Endothelial cell of umbilical vein (primary cell): ENCODE data around the gene STAG1. TPM values are rescaled to one million over a fixed set of nuclear protein-coding genes. Genes with fewer than 3 reads are reported as not detected.

Source experiments
- BruUV-seq: library from RNA; stranded (reverse); fragments of 400-500 nt; replicated peaks from 2 replicates; lab custom pipeline; 2021; lab: Mats Ljungman, UMichigan
- CTCF ChIA-PET: fragments of 300-600, 350-600 bp; sonication (Branson Sonifier 250); formaldehyde crosslinking; loops from one replicate; lab custom pipeline; 2021; ENCODE audit warnings: antibody characterized with exemption, inconsistent platforms; lab: Charles Lee
- POLR2A ChIA-PET: fragments of 300-600, 350-600 bp; sonication (Branson Sonifier 250); formaldehyde crosslinking; loops from one replicate; lab custom pipeline; 2021; ENCODE audit warnings: antibody characterized with exemption, inconsistent platforms; lab: Charles Lee
- DNase-seq: peaks from one replicate; pipeline ENCODE4 v3.0.0-alpha.2; 2011; ENCODE audit warnings: low read depth, low spot score
- FAIRE-seq: peaks from 2 replicates; lab custom pipeline; 2011; peaks lifted over from hg19 to GRCh38; lab: Jason Lieb, UNC
- H2AFZ ChIP-seq: 2 replicates; pipeline ENCODE4 v1.6.0; 2012; ENCODE audit warnings: low read depth, low read length, control low read depth, inconsistent platforms
- H3K27ac ChIP-seq: 2 replicates; pipeline ENCODE4 v1.5.1; 2011; ENCODE audit warnings: low read depth, mild to moderate bottlenecking, control low read depth, low read length, moderate library complexity; ENCODE audit not compliant: insufficient read depth
- H3K27me3 ChIP-seq, 2 experiments: 2 replicates each; pipeline versions ENCODE4 v1.6.0 to v1.6.1; 2011; ENCODE audit warnings: low read length in 2 of 2, mixed read lengths in 1 of 2; ENCODE audit not compliant: control insufficient read depth in 2 of 2, insufficient read depth in 2 of 2
- H3K36me3 ChIP-seq, 2 experiments: 2 replicates in 1 of 2; 3 replicates in 1 of 2; pipeline ENCODE4 v1.5.1; 2011; ENCODE audit warnings: low read length in 2 of 2, mild to moderate bottlenecking in 1 of 2, moderate library complexity in 1 of 2; ENCODE audit not compliant: control insufficient read depth in 2 of 2, insufficient read depth in 2 of 2; ENCODE audit errors: extremely low read depth in 1 of 2
- H3K4me1 ChIP-seq: 3 replicates; pipeline ENCODE4 v1.5.1; 2011; ENCODE audit warnings: mild to moderate bottlenecking, low read length; ENCODE audit not compliant: control insufficient read depth, insufficient read depth; ENCODE audit errors: extremely low read depth
- H3K4me2 ChIP-seq: 2 replicates; pipeline ENCODE4 v1.6.1; 2011; ENCODE audit warnings: low read length, control low read depth, mixed read lengths; ENCODE audit not compliant: insufficient read depth
- H3K4me3 ChIP-seq, 3 experiments: fragments of 200-600 bp in 1 of 3; sonication (generic), shearing (Covaris generic) in 1 of 3; replicated peaks in 1 of 3; 2 replicates each; pipeline ENCODE4 v1.5.1; 2011 to 2016; ENCODE audit warnings: control low read depth in 3 of 3, low read length in 3 of 3, mild to moderate bottlenecking in 2 of 3, inconsistent platforms in 1 of 3, low read depth in 1 of 3, moderate library complexity in 1 of 3; ENCODE audit not compliant: insufficient read depth in 1 of 3
- H3K79me2 ChIP-seq: 2 replicates; pipeline ENCODE4 v1.6.0; 2012; ENCODE audit warnings: low read length, inconsistent platforms; ENCODE audit not compliant: control insufficient read depth, insufficient read depth
- H3K9ac ChIP-seq: replicated peaks from 2 replicates; pipeline ENCODE3; 2011; ENCODE audit warnings: low read length, control low read depth; ENCODE audit not compliant: insufficient read depth; ENCODE audit errors: extremely low read depth
- H3K9me1 ChIP-seq: replicated peaks from 3 replicates; pipeline ENCODE4 v1.6.0; 2011; ENCODE audit warnings: mild to moderate bottlenecking, low read length; ENCODE audit not compliant: control insufficient read depth, insufficient read depth; ENCODE audit errors: extremely low read depth
- H3K9me3 ChIP-seq: replicated peaks from 2 replicates; pipeline ENCODE4 v1.5.1; 2012; ENCODE audit warnings: low read length, inconsistent platforms; ENCODE audit not compliant: control insufficient read depth, insufficient read depth
- H4K20me1 ChIP-seq: replicated peaks from 2 replicates; pipeline ENCODE3; 2011; ENCODE audit warnings: mild to moderate bottlenecking, low read length; ENCODE audit not compliant: control insufficient read depth, insufficient read depth; ENCODE audit errors: extremely low read depth
- EZH2 ChIP-seq: IDR thresholded peaks from 2 replicates; pipeline ENCODE4 v1.6.1; 2012; ENCODE audit warnings: borderline replicate concordance, low read depth, mild to moderate bottlenecking, moderate library complexity, low read length, inconsistent platforms; ENCODE audit not compliant: severe bottlenecking
- FOS ChIP-seq: IDR thresholded peaks from 2 replicates; pipeline ENCODE4 v1.6.1; 2011; ENCODE audit warnings: mild to moderate bottlenecking, low read length, moderate library complexity, borderline replicate concordance; ENCODE audit not compliant: insufficient read depth
- GATA2 ChIP-seq: IDR thresholded peaks from 2 replicates; pipeline ENCODE4 v1.7.0; 2011; ENCODE audit warnings: low read depth, mild to moderate bottlenecking, moderate library complexity, mixed read lengths, low read length; ENCODE audit not compliant: insufficient read length, insufficient read depth
- JUN ChIP-seq: IDR thresholded peaks from 2 replicates; pipeline ENCODE4 v1.6.1; 2011; ENCODE audit warnings: borderline replicate concordance, low read depth; ENCODE audit not compliant: insufficient read length, insufficient read depth
- MYC ChIP-seq: IDR thresholded peaks from one replicate; pipeline ENCODE4 v1.6.1; 2011; ENCODE audit warnings: mild to moderate bottlenecking, low read depth, low read length
- POLR2A ChIP-seq: IDR thresholded peaks from 2 replicates; pipeline ENCODE4 v1.6.1; 2012; ENCODE audit warnings: low read depth, mild to moderate bottlenecking, control low read depth, low read length
- POLR2AphosphoS5 ChIP-seq: IDR thresholded peaks from 2 replicates; pipeline ENCODE4 v1.6.1; 2012; ENCODE audit warnings: low read depth, mild to moderate bottlenecking, control low read depth, low read length, moderate library complexity; ENCODE audit not compliant: insufficient read depth
- dilution Hi-C: fragments of 300-500 bp; cut with MboI; formaldehyde crosslinking; loops from one replicate; pipeline ENCODE4 v1.15.0; 2019; ENCODE audit warnings: low sequenced_read_pairs; ENCODE audit not compliant: extremely low pct_ligation_motif_present
- intact Hi-C: fragments of 100-400 bp; cut with micrococcal nuclease; formaldehyde crosslinking; loops from one replicate; pipeline ENCODE4 v1.10.0; 2022
- polyA plus RNA-seq, 4 experiments: library from polyadenylated mRNA; depleted of rRNA in 3 of 4; stranded (reverse) in 3 of 4; unstranded in 1 of 4; fragments of >200 nt; gene quantifications; 2 replicates each; pipeline versions ENCODE4 v1.2.1 to v1.2.3, GENCODE V29; 2011 to 2012; ENCODE audit warnings: missing spikeins in 1 of 4
- total RNA-seq: library from RNA; stranded (reverse); gene quantifications from 2 replicates; pipeline ENCODE4 v1.2.3, GENCODE V29; 2021
- TF ChIP-seq, protein P1 (sequence below), 2 donors: IDR thresholded peaks; 1 replicate in 1 of 2; 2 replicates in 1 of 2; pipeline ENCODE4 v1.5.1; 2011; ENCODE audit warnings: low read length in 2 of 2, mild to moderate bottlenecking in 2 of 2, moderate library complexity in 2 of 2, control low read depth in 1 of 2, inconsistent platforms in 1 of 2, low read depth in 1 of 2; ENCODE audit not compliant: insufficient read depth in 1 of 2; ENCODE audit errors: extremely low read depth in 1 of 2
- TF ChIP-seq, protein P2 (sequence below): IDR thresholded peaks from 2 replicates; pipeline ENCODE4 v1.6.1; 2011; ENCODE audit not compliant: insufficient read depth, insufficient read length

The STAG1 gene
- total and polyA plus RNA-seq, 2 donors (not counting 3 experiments of a cell fraction or from before 2014, with no cell fraction given): 7.4 to 42.1 TPM

DNA sequence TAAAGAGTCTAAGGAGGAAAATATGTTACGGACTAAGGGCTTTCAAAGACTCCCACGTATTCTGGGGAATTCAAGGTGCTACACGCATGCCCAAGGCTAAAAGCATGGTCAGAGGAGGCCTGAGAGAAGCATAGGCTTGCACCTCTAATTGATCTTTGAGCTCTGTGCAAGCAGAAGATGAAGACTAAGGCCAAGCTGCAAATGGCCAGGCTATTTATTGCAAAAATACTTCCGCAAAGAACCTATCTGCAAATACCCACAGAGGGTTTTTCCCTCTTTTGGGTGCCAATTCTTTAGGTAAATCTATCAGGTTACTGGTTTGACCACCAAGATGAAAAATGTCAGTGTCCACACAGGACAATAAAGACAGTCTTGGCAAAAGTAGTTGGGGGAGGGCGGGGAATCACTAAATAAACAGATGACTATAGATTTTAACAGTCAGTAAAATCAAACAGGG, 119.5 kb downstream of the STAG1 start:
- peaks cover 2% of the 10 kb centered on the region for H3K9me1 ChIP-seq
- H4K20me1 ChIP-seq: peaks cover 7% of the 10 kb centered on the region
- DNase-seq: no peak
- H3K27ac ChIP-seq: no peak overlapping the region
- H3K4me2 ChIP-seq: no peak overlapping the region
- no peak overlapping the region for H3K4me3 ChIP-seq
- ChIA-PET POLR2A (no interaction called here), CTCF (no interaction called here)
- peaks cover 52% of the 10 kb centered on the region for H3K79me2 ChIP-seq
- H3K9me3 ChIP-seq: no peaks in the 10 kb centered on the region
- TF ChIP-seq, protein P1, sequence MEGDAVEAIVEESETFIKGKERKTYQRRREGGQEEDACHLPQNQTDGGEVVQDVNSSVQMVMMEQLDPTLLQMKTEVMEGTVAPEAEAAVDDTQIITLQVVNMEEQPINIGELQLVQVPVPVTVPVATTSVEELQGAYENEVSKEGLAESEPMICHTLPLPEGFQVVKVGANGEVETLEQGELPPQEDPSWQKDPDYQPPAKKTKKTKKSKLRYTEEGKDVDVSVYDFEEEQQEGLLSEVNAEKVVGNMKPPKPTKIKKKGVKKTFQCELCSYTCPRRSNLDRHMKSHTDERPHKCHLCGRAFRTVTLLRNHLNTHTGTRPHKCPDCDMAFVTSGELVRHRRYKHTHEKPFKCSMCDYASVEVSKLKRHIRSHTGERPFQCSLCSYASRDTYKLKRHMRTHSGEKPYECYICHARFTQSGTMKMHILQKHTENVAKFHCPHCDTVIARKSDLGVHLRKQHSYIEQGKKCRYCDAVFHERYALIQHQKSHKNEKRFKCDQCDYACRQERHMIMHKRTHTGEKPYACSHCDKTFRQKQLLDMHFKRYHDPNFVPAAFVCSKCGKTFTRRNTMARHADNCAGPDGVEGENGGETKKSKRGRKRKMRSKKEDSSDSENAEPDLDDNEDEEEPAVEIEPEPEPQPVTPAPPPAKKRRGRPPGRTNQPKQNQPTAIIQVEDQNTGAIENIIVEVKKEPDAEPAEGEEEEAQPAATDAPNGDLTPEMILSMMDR (IDR thresholded peaks at IDR 0.05; ENCODE audit: extremely low read depth in 1 of 2, insufficient read depth in 1 of 2, low read depth in 1 of 2, low read length in 2 of 2): no peak
- TF ChIP-seq FOS (no peak), EZH2 (no peak), MYC (no peak), POLR2AphosphoS5 (no peak), POLR2A (no peak), JUN (no peak), GATA2 (no peak)
- TF ChIP-seq, protein P2, sequence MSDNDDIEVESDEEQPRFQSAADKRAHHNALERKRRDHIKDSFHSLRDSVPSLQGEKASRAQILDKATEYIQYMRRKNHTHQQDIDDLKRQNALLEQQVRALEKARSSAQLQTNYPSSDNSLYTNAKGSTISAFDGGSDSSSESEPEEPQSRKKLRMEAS: no peak
- FAIRE-seq: no peak
- BruUV-seq: no TSS peak
- dilution Hi-C loops: no loop called here
- no peak overlapping the region for H2AFZ ChIP-seq
- H3K27me3 ChIP-seq: no peaks in the 10 kb centered on the region
- H3K9ac ChIP-seq: no peak overlapping the region
- peaks cover 0 to 2% of the 10 kb centered on the region in 2 experiments for H3K36me3 ChIP-seq
- intact Hi-C loops: no loop called here
- no peaks in the 10 kb centered on the region for H3K4me1 ChIP-seq
